HG03521 (cell line): ENCODE measurements around the gene DUSP11.
"Not testable (repeated sequence)": the region's sequence is repeated elsewhere in the genome, so short reads cannot be mapped to it uniquely, and the experiment has no call there.

ENCODE experiments used
- ATAC-seq: cut with Tn5 transposase; IDR thresholded peaks from one replicate; pipeline ENCODE4 v1.9.1; 2021; ENCODE audit warnings: mild to moderate bottlenecking, moderate library complexity; ENCODE audit not compliant: unreplicated experiment

Gene DUSP11

GRCh38 chr2:73718851-73719621 lies 60.9 kb downstream of the DUSP11 start:
- no peak for ATAC-seq

- no peak for ATAC-seq
Measured at GRCh38 chr2:73718421-73718820, 61.5 kb downstream of the DUSP11 start.

DNA sequence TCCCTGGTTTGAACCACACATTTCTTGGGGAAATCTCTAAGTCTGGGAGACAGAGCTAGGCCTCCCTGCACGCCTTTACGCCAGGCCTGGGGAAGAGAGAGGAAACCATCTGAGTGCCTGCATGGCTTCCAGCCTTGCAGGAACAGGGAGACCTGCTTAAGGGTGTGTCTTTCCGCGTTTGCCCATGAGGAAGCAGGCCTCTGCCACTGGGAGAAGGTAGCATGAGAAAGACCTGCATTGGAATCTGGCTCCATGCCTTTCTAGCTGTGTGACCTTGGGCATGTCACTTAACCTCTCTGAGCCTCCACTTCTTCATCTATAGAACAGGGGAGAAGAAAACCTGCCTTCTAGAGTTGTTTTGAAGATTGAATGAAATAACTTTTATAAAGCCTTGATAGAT lies 62.2 kb downstream of the DUSP11 start:
- not testable (repeated sequence) for ATAC-seq

GRCh38 chr2:73717251-73717606 lies 62.7 kb downstream of the DUSP11 start:
- ATAC-seq = no peak

DNA sequence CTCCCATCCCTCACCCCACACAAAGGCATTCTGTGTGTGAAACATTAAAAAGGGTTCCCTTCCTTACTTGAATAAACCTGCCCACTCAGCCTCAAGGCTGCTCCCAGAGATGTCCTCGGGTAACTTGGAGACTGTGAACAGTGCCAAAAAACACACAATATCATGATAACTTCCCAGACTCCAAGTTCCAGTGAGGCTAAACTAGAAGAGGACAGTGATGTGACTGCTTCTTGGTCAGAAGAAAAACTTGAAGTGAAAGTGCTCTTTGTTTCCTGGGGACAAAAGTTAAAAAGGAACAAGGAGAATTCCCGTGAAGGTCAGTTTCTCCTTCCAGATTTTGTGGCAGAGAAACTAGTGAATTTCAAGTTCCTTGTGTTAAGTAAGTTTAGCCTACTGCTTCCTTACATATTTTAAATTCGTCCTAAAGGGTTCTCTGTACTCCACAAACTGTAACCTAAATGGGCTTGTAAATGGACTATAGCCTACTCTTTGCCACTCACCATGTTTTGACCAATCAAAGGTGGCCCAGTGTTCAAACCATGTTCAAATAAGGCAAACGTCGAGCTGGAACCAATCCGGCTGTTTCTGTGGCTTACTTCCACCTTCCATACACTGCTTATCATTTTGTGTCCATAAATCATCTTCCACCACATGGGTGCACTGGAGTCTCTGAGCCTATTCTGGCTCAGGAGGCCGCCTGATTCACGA lies 63.2 kb downstream of the DUSP11 start:
- no peak for ATAC-seq

GRCh38 chr2:73714091-73714490 lies 65.8 kb downstream of the DUSP11 start:
- ATAC-seq = no peak
